ENCODE data around the gene ACAP2. TPM values are rescaled to one million over a fixed set of nuclear protein-coding genes. Genes with fewer than 3 reads are reported as not detected.
"Not testable (repeated sequence)": the region's sequence is repeated elsewhere in the genome, so short reads cannot be mapped to it uniquely, and the experiment has no call there.

The ACAP2 gene
- polyA plus RNA-seq, 1 donor from 2014 or later = 88.7 TPM

DNA sequence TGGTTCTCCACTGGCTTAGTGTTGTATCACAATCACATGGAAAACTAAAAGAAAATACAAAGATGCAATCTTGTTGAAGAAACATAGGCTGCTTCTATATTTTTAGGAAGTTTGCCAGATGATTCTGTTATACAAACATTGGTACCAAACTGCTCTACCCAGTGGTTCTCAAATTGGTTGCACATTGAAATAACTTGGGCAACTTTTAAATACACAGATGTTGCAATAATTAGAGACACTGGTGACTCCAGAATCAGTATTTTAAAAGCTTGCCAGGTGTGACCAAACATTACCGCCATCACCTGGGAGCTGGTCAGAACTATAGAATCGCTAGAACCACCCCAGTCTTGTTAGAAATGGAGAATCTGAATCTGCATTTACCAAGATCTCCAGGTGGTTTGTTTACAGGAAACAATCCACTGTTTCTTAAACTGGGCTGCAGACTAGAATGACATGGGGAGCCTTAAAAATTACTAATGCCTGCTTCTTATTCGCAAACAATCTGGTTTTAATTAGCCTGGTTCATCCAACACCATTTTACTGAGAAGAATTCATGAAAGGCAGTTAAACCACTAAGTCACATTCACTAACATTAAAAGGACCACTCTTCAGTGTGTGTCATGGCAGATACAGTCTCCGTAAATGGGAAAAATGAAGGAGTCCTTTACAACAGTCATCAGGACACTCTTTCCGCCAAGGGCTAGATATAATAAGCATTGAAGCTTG, 76.5 kb downstream of the ACAP2 start:
- Histone ChIP-seq H3K27ac (ENCODE audit: low read length) (no peak overlapping the region), H3K4me3 (ENCODE audit: low read length) (no peak overlapping the region), H3K79me2 (replicated peaks; ENCODE audit: insufficient read depth, low read length) (no peaks in the 10 kb centered on the region), H3K4me2 (ENCODE audit: low read length) (no peak overlapping the region), H3K9me2 (ENCODE audit: insufficient read depth, low read length) (no peaks in the 10 kb centered on the region), H4K20me1 (ENCODE audit: insufficient read depth) (no peaks in the 10 kb centered on the region), H3K36me3 (ENCODE audit: insufficient read depth, low read length) (peaks cover 6% of the 10 kb centered on the region), H3F3A (ENCODE audit: insufficient read depth, low read length, poor library complexity, severe bottlenecking) (no peaks in the 10 kb centered on the region), H2AFZ (ENCODE audit: low read depth, low read length) (no peak overlapping the region), H3K27me3 (ENCODE audit: insufficient read depth, low read depth, low read length) (no peaks in the 10 kb centered on the region), H3K9ac (ENCODE audit: low read length) (no peak overlapping the region), H3K9me3 (ENCODE audit: low read length) (no peaks in the 10 kb centered on the region)
- TF ChIP-seq RAD21 (conservative IDR thresholded peaks at IDR 0.05) = no peak

DNA sequence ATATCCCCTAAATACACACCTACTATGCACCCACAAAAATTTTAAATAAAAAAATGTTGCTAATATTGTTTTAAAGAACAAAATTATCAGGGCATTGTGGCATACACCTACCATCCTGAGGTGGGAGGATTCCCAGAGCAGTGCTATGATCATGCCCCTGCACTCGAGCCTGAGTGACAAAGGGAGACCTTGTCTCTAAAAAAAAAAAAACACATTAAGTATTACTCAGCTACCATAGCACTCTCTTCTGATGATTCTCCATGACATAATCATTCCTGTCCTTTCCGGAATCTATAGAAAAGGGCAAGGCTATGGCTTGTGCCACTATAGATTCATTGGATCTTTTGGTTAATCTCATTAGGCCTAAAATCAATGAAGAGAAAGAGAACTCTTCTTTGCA, 77.4 kb downstream of the ACAP2 start:
- TF ChIP-seq RAD21 (conservative IDR thresholded peaks at IDR 0.05) (no peak), TAF1 (IDR thresholded peaks at IDR 0.05; ENCODE audit: low read depth) (no peak), EP300 (conservative IDR thresholded peaks at IDR 0.05; ENCODE audit: poor library complexity, severe bottlenecking) (no peak)
- no peak overlapping the region for H3K27ac ChIP-seq (ENCODE audit: low read length)
- no peaks in the 10 kb centered on the region for H3F3A ChIP-seq (ENCODE audit: insufficient read depth, low read length, poor library complexity, severe bottlenecking)
- no peak overlapping the region for H3K4me2 ChIP-seq (ENCODE audit: low read length)
- no peak overlapping the region for H3K4me3 ChIP-seq (ENCODE audit: low read length)
- peaks cover 6% of the 10 kb centered on the region for H3K36me3 ChIP-seq (ENCODE audit: insufficient read depth, low read length)
- no peak overlapping the region for H2AFZ ChIP-seq (ENCODE audit: low read depth, low read length)
- H3K79me2 ChIP-seq (replicated peaks; ENCODE audit: insufficient read depth, low read length) = no peaks in the 10 kb centered on the region
- H3K9me2 ChIP-seq (ENCODE audit: insufficient read depth, low read length) = no peaks in the 10 kb centered on the region
- no peaks in the 10 kb centered on the region for H4K20me1 ChIP-seq (ENCODE audit: insufficient read depth)
- no peaks in the 10 kb centered on the region for H3K9me3 ChIP-seq (ENCODE audit: low read length)
- no peak overlapping the region for H3K9ac ChIP-seq (ENCODE audit: low read length)
- no peaks in the 10 kb centered on the region for H3K27me3 ChIP-seq (ENCODE audit: insufficient read depth, low read depth, low read length)

DNA sequence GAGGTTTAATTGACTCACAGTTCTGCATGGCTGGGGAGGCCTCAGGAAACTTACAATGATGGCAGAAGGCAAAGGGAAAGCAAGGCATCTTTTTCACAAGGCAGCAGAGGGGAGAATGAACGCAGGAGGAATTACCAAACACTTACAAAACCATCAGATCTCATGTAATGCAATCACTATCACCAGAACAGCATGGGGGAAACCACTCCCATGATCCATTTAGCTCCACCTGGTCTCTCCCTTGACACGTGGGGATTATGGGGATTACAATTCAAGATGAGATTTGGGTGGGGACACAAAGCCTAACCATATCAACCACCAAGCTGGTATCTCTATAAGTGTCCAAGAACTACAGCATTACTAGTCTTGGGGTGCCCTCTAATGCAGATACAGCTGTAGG, 85.0 kb downstream of the ACAP2 start:
- not testable (repeated sequence) for H3K27me3 ChIP-seq (ENCODE audit: insufficient read depth, low read depth, low read length); H3K79me2 ChIP-seq (replicated peaks; ENCODE audit: insufficient read depth, low read length); H3K4me3 ChIP-seq (ENCODE audit: low read length); H2AFZ ChIP-seq (ENCODE audit: low read depth, low read length); H3K9me2 ChIP-seq (ENCODE audit: insufficient read depth, low read length); H3K9me3 ChIP-seq (ENCODE audit: low read length); H3K4me2 ChIP-seq (ENCODE audit: low read length); H3K27ac ChIP-seq (ENCODE audit: low read length); H4K20me1 ChIP-seq (ENCODE audit: insufficient read depth); H3F3A ChIP-seq (ENCODE audit: insufficient read depth, low read length, poor library complexity, severe bottlenecking); H3K9ac ChIP-seq (ENCODE audit: low read length); H3K36me3 ChIP-seq (ENCODE audit: insufficient read depth, low read length)

DNA sequence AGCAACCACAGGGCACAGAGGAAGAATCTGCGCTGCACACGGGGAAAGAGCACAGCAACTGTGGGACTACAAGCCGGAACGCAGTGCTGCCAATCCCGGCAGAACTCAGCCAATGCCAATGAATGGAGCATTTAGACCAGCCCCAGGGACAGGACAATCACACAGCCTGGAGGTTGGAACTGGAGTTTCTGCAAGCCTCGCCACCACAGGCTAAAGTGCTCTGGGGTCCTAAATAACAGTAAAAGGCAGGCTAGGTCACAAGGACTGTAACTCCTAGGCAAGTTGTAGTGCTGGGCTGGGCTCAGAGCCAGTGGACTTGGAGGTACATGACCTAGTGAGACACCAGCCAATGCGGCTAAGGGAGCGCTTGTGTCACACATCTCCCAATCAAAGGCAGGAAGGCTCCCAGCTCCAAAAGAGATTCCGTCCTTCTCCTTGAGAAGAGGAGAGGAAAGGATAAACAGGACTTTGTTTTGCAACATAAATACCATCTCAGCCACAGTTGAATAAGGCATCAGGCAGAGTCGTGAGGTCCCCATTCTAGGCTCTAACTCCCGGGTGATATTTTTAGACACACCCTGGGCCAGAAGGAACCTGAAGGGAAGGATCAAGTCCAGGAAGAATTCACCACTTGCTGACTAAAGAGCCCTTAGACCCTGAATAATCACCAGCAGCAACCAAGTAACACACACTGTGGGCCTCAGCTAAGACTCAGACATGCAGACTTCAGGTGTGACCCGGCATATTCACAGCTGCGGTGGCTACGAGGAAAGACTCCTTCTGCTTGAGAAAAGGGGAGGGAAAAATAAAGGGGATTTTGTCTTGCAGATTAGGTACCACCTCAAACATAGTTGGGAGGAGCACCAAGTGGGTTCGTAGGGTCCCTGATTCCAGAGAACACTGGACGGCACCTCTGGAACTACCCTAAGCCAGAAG, 86.4 kb downstream of the ACAP2 start:
- H3K79me2 ChIP-seq (replicated peaks; ENCODE audit: insufficient read depth, low read length) = no peaks in the 10 kb centered on the region
- H3K9me2 ChIP-seq (ENCODE audit: insufficient read depth, low read length) = no peaks in the 10 kb centered on the region
- H3K27ac ChIP-seq (ENCODE audit: low read length) = no peak overlapping the region
- no peak overlapping the region for H3K4me2 ChIP-seq (ENCODE audit: low read length)
- H3K9ac ChIP-seq (ENCODE audit: low read length) = no peak overlapping the region
- no peaks in the 10 kb centered on the region for H3K27me3 ChIP-seq (ENCODE audit: insufficient read depth, low read depth, low read length)
- H3K36me3 ChIP-seq (ENCODE audit: insufficient read depth, low read length) = no peaks in the 10 kb centered on the region
- TF ChIP-seq RAD21 (conservative IDR thresholded peaks at IDR 0.05) (no peak), SMC3 (conservative IDR thresholded peaks at IDR 0.05; ENCODE audit: poor library complexity) (no peak), EZH2 (IDR thresholded peaks at IDR 0.05; ENCODE audit: borderline replicate concordance, insufficient read depth, low read length, poor library complexity, severe bottlenecking) (no peak), TAF1 (IDR thresholded peaks at IDR 0.05; ENCODE audit: low read depth) (no peak), MXI1 (conservative IDR thresholded peaks at IDR 0.05; ENCODE audit: poor library complexity, severe bottlenecking) (no peak), EP300 (conservative IDR thresholded peaks at IDR 0.05; ENCODE audit: poor library complexity, severe bottlenecking) (no peak), POLR2AphosphoS5 (IDR thresholded peaks at IDR 0.05) (no peak)
- TF ChIP-seq, protein P1, sequence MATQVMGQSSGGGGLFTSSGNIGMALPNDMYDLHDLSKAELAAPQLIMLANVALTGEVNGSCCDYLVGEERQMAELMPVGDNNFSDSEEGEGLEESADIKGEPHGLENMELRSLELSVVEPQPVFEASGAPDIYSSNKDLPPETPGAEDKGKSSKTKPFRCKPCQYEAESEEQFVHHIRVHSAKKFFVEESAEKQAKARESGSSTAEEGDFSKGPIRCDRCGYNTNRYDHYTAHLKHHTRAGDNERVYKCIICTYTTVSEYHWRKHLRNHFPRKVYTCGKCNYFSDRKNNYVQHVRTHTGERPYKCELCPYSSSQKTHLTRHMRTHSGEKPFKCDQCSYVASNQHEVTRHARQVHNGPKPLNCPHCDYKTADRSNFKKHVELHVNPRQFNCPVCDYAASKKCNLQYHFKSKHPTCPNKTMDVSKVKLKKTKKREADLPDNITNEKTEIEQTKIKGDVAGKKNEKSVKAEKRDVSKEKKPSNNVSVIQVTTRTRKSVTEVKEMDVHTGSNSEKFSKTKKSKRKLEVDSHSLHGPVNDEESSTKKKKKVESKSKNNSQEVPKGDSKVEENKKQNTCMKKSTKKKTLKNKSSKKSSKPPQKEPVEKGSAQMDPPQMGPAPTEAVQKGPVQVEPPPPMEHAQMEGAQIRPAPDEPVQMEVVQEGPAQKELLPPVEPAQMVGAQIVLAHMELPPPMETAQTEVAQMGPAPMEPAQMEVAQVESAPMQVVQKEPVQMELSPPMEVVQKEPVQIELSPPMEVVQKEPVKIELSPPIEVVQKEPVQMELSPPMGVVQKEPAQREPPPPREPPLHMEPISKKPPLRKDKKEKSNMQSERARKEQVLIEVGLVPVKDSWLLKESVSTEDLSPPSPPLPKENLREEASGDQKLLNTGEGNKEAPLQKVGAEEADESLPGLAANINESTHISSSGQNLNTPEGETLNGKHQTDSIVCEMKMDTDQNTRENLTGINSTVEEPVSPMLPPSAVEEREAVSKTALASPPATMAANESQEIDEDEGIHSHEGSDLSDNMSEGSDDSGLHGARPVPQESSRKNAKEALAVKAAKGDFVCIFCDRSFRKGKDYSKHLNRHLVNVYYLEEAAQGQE (IDR thresholded peaks at IDR 0.05; ENCODE audit: borderline replicate concordance) = no peak
- TF ChIP-seq, protein P2, sequence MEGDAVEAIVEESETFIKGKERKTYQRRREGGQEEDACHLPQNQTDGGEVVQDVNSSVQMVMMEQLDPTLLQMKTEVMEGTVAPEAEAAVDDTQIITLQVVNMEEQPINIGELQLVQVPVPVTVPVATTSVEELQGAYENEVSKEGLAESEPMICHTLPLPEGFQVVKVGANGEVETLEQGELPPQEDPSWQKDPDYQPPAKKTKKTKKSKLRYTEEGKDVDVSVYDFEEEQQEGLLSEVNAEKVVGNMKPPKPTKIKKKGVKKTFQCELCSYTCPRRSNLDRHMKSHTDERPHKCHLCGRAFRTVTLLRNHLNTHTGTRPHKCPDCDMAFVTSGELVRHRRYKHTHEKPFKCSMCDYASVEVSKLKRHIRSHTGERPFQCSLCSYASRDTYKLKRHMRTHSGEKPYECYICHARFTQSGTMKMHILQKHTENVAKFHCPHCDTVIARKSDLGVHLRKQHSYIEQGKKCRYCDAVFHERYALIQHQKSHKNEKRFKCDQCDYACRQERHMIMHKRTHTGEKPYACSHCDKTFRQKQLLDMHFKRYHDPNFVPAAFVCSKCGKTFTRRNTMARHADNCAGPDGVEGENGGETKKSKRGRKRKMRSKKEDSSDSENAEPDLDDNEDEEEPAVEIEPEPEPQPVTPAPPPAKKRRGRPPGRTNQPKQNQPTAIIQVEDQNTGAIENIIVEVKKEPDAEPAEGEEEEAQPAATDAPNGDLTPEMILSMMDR (IDR thresholded peaks at IDR 0.05; ENCODE audit: poor library complexity, severe bottlenecking) = no peak
- no peaks in the 10 kb centered on the region for H3K9me3 ChIP-seq (ENCODE audit: low read length)
- H2AFZ ChIP-seq (ENCODE audit: low read depth, low read length) = no peak overlapping the region
- no peak overlapping the region for H3K4me3 ChIP-seq (ENCODE audit: low read length)
- H4K20me1 ChIP-seq (ENCODE audit: insufficient read depth) = no peaks in the 10 kb centered on the region
- H3F3A ChIP-seq (ENCODE audit: insufficient read depth, low read length, poor library complexity, severe bottlenecking) = no peaks in the 10 kb centered on the region
